CD4-positive, CD25-positive, alpha-beta regulatory T cell (primary cell): Measurements from ENCODE around the gene ATP8A1. TPM values are rescaled to one million over a fixed set of nuclear protein-coding genes. Genes with fewer than 3 reads are reported as not detected.

Experiments
- ATAC-seq, 2 donors: fragments of 150-1000 bp; cut with Tn5 transposase; one replicate each; pipeline ENCODE4 v1.10.0; 2021; ENCODE audit warnings: low read depth in 2 of 2, moderate number of reproducible peaks in 2 of 2, moderate library complexity in 1 of 2
- DNase-seq, 3 donors: peaks; one replicate each; pipeline versions ENCODE4 v3.0.0 to v3.0.0-alpha.2; 2012 to 2022; ENCODE audit warnings: mixed read lengths in 1 of 3
- H3K27ac ChIP-seq: one replicate; pipeline ENCODE4 v1.7.0; 2013; ENCODE audit warnings: mild to moderate bottlenecking, low read length; ENCODE audit not compliant: insufficient read depth, poor library complexity, severe bottlenecking
- H3K27me3 ChIP-seq: one replicate; pipeline ENCODE4 v1.7.0; 2013; ENCODE audit warnings: low read length; ENCODE audit not compliant: control insufficient read depth, insufficient read depth
- H3K36me3 ChIP-seq: one replicate; pipeline ENCODE4 v1.7.0; 2013; ENCODE audit warnings: mild to moderate bottlenecking, low read length, moderate library complexity; ENCODE audit not compliant: control insufficient read depth, insufficient read depth
- H3K4me1 ChIP-seq: 2 replicates; pipeline ENCODE4 v1.7.0; 2013; ENCODE audit warnings: mild to moderate bottlenecking, low read length; ENCODE audit not compliant: insufficient read depth, control insufficient read depth, poor library complexity, severe bottlenecking
- H3K4me3 ChIP-seq: one replicate; pipeline ENCODE4 v1.7.0; 2013; ENCODE audit warnings: low read depth, mild to moderate bottlenecking, low read length, moderate library complexity
- H3K9me3 ChIP-seq, 2 experiments: 1 replicate in 1 of 2; 2 replicates in 1 of 2; pipeline ENCODE4 v1.7.0; 2013; ENCODE audit warnings: low read length in 2 of 2, mild to moderate bottlenecking in 1 of 2, moderate library complexity in 1 of 2; ENCODE audit not compliant: control insufficient read depth in 2 of 2
- H3K27ac Mint-ChIP-seq, 3 donors: one replicate each; pipeline ENCODE4 v1.8.0; 2020 to 2022; ENCODE audit warnings: mild to moderate bottlenecking in 3 of 3, mixed read lengths in 3 of 3, moderate library complexity in 2 of 3
- H3K27me3 Mint-ChIP-seq: one replicate; pipeline ENCODE4 v1.8.0; 2022; ENCODE audit warnings: mild to moderate bottlenecking, mixed read lengths
- H3K36me3 Mint-ChIP-seq: one replicate; pipeline ENCODE4 v1.8.0; 2020; ENCODE audit warnings: mixed read lengths
- H3K4me1 Mint-ChIP-seq, 4 donors: one replicate each; pipeline ENCODE4 v1.8.0; 2020 to 2022; ENCODE audit warnings: mixed read lengths in 4 of 4, mild to moderate bottlenecking in 1 of 4
- H3K4me3 Mint-ChIP-seq, 4 donors: one replicate each; pipeline ENCODE4 v1.8.0; 2020 to 2022; ENCODE audit warnings: mild to moderate bottlenecking in 4 of 4, mixed read lengths in 4 of 4, moderate library complexity in 3 of 4
- H3K9me3 Mint-ChIP-seq, 7 donors: one replicate each; pipeline ENCODE4 v1.8.0; 2020 to 2022; ENCODE audit warnings: mixed read lengths in 7 of 7, mild to moderate bottlenecking in 3 of 7, moderate library complexity in 2 of 7
- polyA plus RNA-seq, 4 donors: library from polyadenylated mRNA; unstranded; fragments of 300-500 nt; fragmentation: Illumina TruSeq; gene quantifications; one replicate each; pipeline ENCODE4 v1.2.3, GENCODE V29; 2021
- total RNA-seq: library from RNA; stranded (reverse); gene quantifications from one replicate; pipeline ENCODE4 v1.2.3, GENCODE V29; 2022

Gene ATP8A1
- total and polyA plus RNA-seq, 5 donors from 2014 or later, result 6.3 to 49.9 (median 8.1) TPM

- Histone ChIP-seq H3K36me3 (peaks cover 2% of the 10 kb centered on the region), H3K27me3 (no peaks in the 10 kb centered on the region), H3K9me3 (no peaks in the 10 kb centered on the region), H3K4me3 (no peak overlapping the region), H3K27ac (no peak overlapping the region), H3K4me1 (no peaks in the 10 kb centered on the region)
- DNase-seq, result no peak
- Mint-ChIP-seq H3K27ac (no peak overlapping the region), H3K9me3 (no peaks in the 10 kb centered on the region), H3K36me3 (peaks cover 16% of the 10 kb centered on the region), H3K4me1 (peaks cover 0 to 5% (median 2%) of the 10 kb centered on the region in 4 donors), H3K27me3 (no peaks in the 10 kb centered on the region), H3K4me3 (no peak overlapping the region)
- ATAC-seq, result no peak
Observed at GRCh38 chr4:42513748-42514492, 143.0 kb downstream of the ATP8A1 start.

GRCh38 chr4:42512226-42512625 is 144.7 kb downstream of the ATP8A1 start:
- Histone ChIP-seq H3K27ac (no peak overlapping the region), H3K27me3 (no peaks in the 10 kb centered on the region), H3K4me3 (no peak overlapping the region), H3K4me1 (no peaks in the 10 kb centered on the region), H3K36me3 (peaks cover 2% of the 10 kb centered on the region), H3K9me3 (no peaks in the 10 kb centered on the region)
- H3K36me3 Mint-ChIP-seq, result peaks cover 17% of the 10 kb centered on the region
- ATAC-seq (no peak), DNase-seq (no peak)
- peaks cover 0 to 6% (median 3%) of the 10 kb centered on the region in 4 donors for H3K4me1 Mint-ChIP-seq
- H3K9me3 Mint-ChIP-seq, result no peaks in the 10 kb centered on the region
- no peak overlapping the region for H3K27ac Mint-ChIP-seq
- no peak overlapping the region for H3K4me3 Mint-ChIP-seq
- no peaks in the 10 kb centered on the region for H3K27me3 Mint-ChIP-seq

- no peak overlapping the region for H3K4me3 ChIP-seq
- Mint-ChIP-seq H3K9me3 (no peaks in the 10 kb centered on the region), H3K36me3 (peaks cover 34% of the 10 kb centered on the region), H3K4me3 (no peak overlapping the region), H3K27me3 (no peaks in the 10 kb centered on the region), H3K4me1 (peaks cover 0 to 5% (median 1%) of the 10 kb centered on the region in 4 donors), H3K27ac (no peak overlapping the region)
- H3K4me1 ChIP-seq, result no peaks in the 10 kb centered on the region
- no peaks in the 10 kb centered on the region for H3K9me3 ChIP-seq
- ATAC-seq (no peak), DNase-seq (no peak)
- H3K27ac ChIP-seq, result no peak overlapping the region
- no peaks in the 10 kb centered on the region for H3K27me3 ChIP-seq
- peaks cover 18% of the 10 kb centered on the region for H3K36me3 ChIP-seq
Observed at GRCh38 chr4:42510225-42510624, 146.7 kb downstream of the ATP8A1 start.

- Histone ChIP-seq H3K36me3 (peaks cover 32% of the 10 kb centered on the region), H3K4me1 (no peaks in the 10 kb centered on the region), H3K9me3 (no peaks in the 10 kb centered on the region), H3K4me3 (no peak overlapping the region), H3K27ac (no peak overlapping the region), H3K27me3 (no peaks in the 10 kb centered on the region)
- ATAC-seq (no peak), DNase-seq (no peak)
- no peaks in the 10 kb centered on the region for H3K27me3 Mint-ChIP-seq
- H3K27ac Mint-ChIP-seq, result no peak overlapping the region
- H3K4me3 Mint-ChIP-seq, result no peak overlapping the region
- no peaks in the 10 kb centered on the region for H3K9me3 Mint-ChIP-seq
- H3K36me3 Mint-ChIP-seq, result peaks cover 59% of the 10 kb centered on the region
- H3K4me1 Mint-ChIP-seq, result peaks cover 0 to 10% (median 2%) of the 10 kb centered on the region in 4 donors
Observed at GRCh38 chr4:42501624-42502401, 155.1 kb downstream of the ATP8A1 start.

- no peak overlapping the region for H3K4me3 ChIP-seq
- no peak overlapping the region for H3K4me3 Mint-ChIP-seq
- peaks cover 0 to 8% (median 5%) of the 10 kb centered on the region in 4 donors for H3K4me1 Mint-ChIP-seq
- H3K27ac Mint-ChIP-seq, result no peak overlapping the region
- DNase-seq (no peak), ATAC-seq (no peak)
- H3K9me3 ChIP-seq, result no peaks in the 10 kb centered on the region
- H3K9me3 Mint-ChIP-seq, result no peaks in the 10 kb centered on the region
- no peaks in the 10 kb centered on the region for H3K27me3 Mint-ChIP-seq
- no peaks in the 10 kb centered on the region for H3K27me3 ChIP-seq
- H3K36me3 ChIP-seq, result peaks cover 18% of the 10 kb centered on the region
- H3K4me1 ChIP-seq, result no peaks in the 10 kb centered on the region
- H3K36me3 Mint-ChIP-seq, result peaks cover 51% of the 10 kb centered on the region
- H3K27ac ChIP-seq, result no peak overlapping the region
Observed at GRCh38 chr4:42498040-42498439, 158.9 kb downstream of the ATP8A1 start.

GRCh38 chr4:42497142-42497910 is 159.6 kb downstream of the ATP8A1 start:
- DNase-seq, result no peak

GRCh38 chr4:42492962-42493361 is 163.9 kb downstream of the ATP8A1 start:
- no peaks in the 10 kb centered on the region for H3K9me3 ChIP-seq
- no peaks in the 10 kb centered on the region for H3K27me3 Mint-ChIP-seq
- no peaks in the 10 kb centered on the region for H3K4me1 ChIP-seq
- no peak overlapping the region for H3K27ac ChIP-seq
- peaks cover 53% of the 10 kb centered on the region for H3K36me3 Mint-ChIP-seq
- H3K4me3 Mint-ChIP-seq, result no peak overlapping the region
- no peak overlapping the region for H3K4me3 ChIP-seq
- H3K27me3 ChIP-seq, result no peaks in the 10 kb centered on the region
- ATAC-seq (no peak), DNase-seq (no peak)
- H3K9me3 Mint-ChIP-seq, result no peaks in the 10 kb centered on the region
- peaks cover 3 to 11% (median 10%) of the 10 kb centered on the region in 4 donors for H3K4me1 Mint-ChIP-seq
- peaks cover 12% of the 10 kb centered on the region for H3K36me3 ChIP-seq
- no peak overlapping the region for H3K27ac Mint-ChIP-seq

More at GRCh38 chr4:42497142-42497910, 159.6 kb downstream of the ATP8A1 start:
- no peak overlapping the region for H3K4me3 ChIP-seq
- H3K36me3 Mint-ChIP-seq, result peaks cover 47% of the 10 kb centered on the region
- H3K27ac ChIP-seq, result no peak overlapping the region
- no peak overlapping the region for H3K4me3 Mint-ChIP-seq
- no peaks in the 10 kb centered on the region for H3K9me3 ChIP-seq
- H3K27me3 Mint-ChIP-seq, result no peaks in the 10 kb centered on the region
- H3K27ac Mint-ChIP-seq, result no peak overlapping the region
- peaks cover 0 to 8% (median 5%) of the 10 kb centered on the region in 4 donors for H3K4me1 Mint-ChIP-seq
- ATAC-seq, result no peak
- peaks cover 20% of the 10 kb centered on the region for H3K36me3 ChIP-seq
- H3K9me3 Mint-ChIP-seq, result no peaks in the 10 kb centered on the region
- no peaks in the 10 kb centered on the region for H3K4me1 ChIP-seq
- no peaks in the 10 kb centered on the region for H3K27me3 ChIP-seq
